Eye (tissue), 1 donor: Measurements from ENCODE around the gene FDPS.
"Not testable (repeated sequence)": the region's sequence is repeated elsewhere in the genome, so short reads cannot be mapped to it uniquely, and the experiment has no call there.

Source experiments
- DNase-seq: peaks from one replicate; pipeline ENCODE4 v3.0.0-alpha.2; 2015

The FDPS gene

GRCh38 chr1:155320661-155321617 is 12.3 kb downstream of the FDPS start, which contains the start of gene RUSC1:
Gene RUSC1 (plus strand): TSS chr1:155320894. CDS start chr1:155321774, 880 bp downstream.
- DNase-seq, result peak; percentile 90

DNA sequence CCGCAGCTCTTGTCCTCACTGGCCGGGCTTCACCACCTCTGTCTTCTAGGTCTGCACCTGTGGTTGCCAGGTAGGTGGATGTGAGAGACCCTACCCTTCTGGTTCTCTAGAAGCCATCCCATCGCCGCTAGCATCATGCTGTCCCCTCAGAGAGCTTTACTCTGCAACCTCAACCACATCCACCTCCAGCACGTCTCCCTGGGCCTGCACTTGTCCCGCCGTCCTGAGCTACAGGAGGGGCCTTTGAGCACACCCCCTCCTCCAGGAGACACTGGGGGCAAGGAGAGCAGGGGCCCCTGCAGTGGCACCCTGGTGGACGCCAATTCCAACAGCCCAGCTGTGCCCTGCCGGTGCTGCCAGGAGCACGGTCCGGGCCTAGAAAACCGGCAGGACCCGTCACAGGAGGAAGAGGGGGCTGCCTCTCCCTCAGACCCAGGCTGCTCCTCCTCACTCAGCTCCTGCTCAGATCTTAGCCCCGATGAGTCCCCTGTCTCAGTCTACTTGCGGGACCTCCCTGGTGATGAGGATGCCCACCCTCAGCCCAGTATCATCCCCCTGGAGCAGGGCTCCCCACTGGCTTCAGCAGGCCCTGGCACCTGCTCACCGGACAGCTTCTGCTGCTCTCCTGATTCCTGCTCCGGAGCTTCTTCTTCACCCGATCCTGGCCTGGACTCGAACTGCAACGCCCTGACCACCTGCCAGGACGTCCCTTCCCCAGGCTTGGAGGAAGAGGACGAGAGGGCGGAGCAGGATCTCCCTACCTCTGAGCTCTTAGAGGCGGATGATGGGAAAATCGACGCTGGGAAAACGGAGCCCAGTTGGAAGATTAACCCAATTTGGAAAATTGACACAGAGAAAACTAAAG is 13.2 kb downstream of the FDPS start:
- DNase-seq, result peak; percentile 49

GRCh38 chr1:155322571-155322952 is 13.9 kb downstream of the FDPS start:
- peak; percentile 73 for DNase-seq

- DNase-seq, result peak; percentile 97
Observed at GRCh38 chr1:155322953-155323728, 14.5 kb downstream of the FDPS start.

- DNase-seq, result peak; percentile 93
Observed at GRCh38 chr1:155323729-155324036, 15.0 kb downstream of the FDPS start.

DNA sequence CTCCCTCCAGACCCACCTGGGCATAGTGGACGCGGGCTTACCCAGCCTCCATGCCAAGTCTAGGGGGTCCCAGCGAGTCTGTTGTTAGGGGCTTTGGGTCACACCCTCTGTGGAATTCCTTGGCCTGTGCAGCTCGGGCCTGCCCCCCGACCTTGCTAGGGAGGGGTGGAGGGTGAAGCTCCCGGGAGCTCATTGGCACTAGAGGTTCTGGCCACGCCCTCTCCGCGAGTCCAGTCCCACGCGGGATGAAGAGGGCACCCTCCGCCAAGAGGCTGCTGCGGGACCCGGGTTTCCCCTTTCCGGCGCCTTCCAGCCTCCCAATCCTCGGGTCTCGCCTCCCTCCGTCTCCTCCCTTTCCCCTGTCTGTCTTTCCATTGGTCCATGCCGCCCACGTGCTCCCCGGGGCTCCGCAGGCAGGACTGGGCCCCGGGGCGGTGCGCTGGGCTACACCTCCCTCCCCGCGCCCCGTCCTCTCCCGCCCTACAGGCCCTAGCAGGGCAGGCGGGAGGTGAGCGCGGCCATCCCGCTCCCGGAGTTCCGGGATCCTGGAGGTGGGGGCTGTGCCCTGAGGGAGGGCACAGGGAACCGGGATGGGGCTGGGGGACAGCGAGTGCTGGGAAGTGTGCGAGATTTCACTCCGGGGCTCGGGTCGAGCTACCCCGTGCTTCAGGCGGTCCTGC is 15.5 kb downstream of the FDPS start:
- DNase-seq, result peak; percentile 96

DNA sequence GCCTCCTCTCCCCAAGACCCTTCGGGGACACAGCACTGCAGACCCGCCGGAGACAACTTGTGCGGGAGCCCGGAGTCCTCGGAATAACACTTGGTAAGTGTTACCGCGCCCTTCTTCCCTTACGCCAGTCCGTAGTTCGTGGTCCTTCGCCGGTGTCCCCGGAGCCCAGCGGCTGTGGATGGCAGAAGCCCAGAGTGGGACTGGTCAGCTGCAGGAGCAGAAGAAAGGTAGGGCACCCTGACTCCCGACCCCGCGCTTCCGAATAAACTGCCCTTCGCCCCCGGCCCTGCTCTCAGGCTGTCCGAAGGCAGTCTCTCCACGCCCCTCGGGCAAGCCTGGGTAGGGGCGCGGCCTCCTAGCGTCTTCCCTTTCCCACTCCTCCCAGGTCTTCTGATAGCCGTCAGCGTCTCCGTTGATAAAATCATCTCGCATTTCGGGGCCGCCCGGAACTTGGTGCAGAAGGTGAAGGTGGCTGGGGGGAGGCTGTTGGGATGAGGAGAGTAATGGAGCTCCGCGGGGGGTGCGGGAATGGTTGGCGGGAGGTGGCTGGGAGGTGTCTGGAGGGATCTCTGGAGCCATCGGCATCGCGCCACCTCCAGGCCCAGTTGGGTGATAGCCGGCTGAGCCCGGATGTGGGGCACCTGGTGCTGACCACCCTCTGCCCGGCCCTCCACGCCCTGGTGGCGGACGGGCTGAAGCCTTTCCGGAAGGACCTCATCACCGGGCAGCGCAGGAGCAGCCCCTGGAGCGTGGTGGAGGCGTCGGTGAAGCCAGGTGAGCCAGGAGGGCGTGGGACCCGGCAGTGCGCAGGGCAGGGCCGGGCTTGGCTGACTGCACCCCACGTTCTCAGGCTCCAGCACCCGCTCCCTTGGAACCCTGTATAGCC is 16.3 kb downstream of the FDPS start:
- peak; percentile 74 for DNase-seq

- DNase-seq, result peak; percentile 10
Observed at GRCh38 chr1:155325603-155325893, 16.9 kb downstream of the FDPS start.

- DNase-seq, result no peak
Observed at GRCh38 chr1:155326020-155326526, 17.4 kb downstream of the FDPS start.

DNA sequence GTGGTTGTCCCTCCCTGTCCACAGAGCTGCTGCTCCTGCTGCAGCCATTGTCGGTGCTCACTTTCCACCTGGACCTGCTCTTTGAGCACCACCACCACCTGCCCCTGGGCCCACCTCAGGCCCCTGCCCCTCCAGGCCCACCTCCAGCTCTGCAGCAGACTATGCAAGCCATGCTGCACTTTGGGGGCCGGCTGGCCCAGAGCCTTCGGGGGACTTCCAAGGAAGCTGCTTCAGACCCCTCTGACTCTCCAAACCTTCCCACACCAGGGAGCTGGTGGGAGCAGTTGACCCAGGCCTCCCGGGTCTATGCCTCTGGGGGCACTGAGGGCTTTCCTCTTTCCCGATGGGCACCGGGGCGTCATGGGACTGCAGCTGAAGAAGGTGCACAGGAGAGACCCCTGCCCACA is 18.0 kb downstream of the FDPS start:
- no peak for DNase-seq

- no peak for DNase-seq
Observed at GRCh38 chr1:155327981-155328380, 19.3 kb downstream of the FDPS start.

DNA sequence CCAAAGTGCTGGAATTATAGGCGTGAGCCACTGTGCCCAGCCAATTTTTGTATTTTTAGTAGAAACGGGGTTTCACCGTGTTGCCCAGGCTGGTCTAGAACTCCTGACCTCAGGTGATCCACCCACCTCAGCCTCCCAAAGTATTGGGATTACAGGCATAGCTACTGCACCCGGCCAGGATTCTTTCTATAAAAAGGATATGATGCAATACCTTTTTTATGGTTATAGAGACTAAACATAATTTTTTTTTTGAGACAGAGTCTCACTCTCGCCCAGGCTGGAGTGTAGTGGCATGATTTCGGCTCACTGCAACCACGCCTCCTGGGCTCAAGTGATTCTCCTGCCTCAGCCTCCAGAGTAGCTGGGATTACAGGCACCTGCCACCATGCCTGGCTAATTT is 20.2 kb downstream of the FDPS start:
- not testable (repeated sequence) for DNase-seq

GRCh38 chr1:155329980-155330598 is 21.4 kb downstream of the FDPS start:
- no peak for DNase-seq

GRCh38 chr1:155334962-155335361 is 26.3 kb downstream of the FDPS start:
- no peak for DNase-seq

DNA sequence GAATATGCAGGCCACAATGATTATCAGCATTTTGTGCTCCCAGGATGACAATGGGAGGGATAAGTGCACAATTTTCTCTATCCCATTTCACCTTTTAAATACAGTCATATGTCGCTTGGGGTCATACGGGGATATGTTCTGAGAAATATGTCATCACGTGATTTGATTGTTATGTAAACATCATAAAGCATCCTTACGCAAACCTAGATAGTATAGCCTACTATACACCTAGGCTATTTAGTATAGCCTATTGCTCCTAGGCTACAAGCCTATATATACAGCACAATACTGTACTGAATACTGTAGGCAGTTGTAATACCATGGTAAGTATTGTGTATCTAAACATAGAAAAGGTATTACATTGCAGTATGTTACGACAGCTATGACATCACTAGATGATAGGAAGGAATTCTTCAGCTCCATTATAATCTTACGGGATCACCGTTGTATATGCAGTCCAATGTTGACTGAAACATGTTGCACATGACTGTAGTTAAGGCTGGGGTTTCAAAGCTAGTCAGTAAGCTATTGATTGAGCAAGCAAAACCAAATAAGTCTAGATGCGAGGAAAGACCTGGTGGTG is 30.9 kb downstream of the FDPS start:
- no peak for DNase-seq

- no peak for DNase-seq
Observed at GRCh38 chr1:155342842-155343241, 34.2 kb downstream of the FDPS start.

- no peak for DNase-seq
Observed at GRCh38 chr1:155352631-155353030, 44.0 kb downstream of the FDPS start.

GRCh38 chr1:155360051-155360450 is 51.4 kb downstream of the FDPS start:
- no peak for DNase-seq
